Measurements from ENCODE around the gene NDUFB3. TPM values are rescaled to one million over a fixed set of nuclear protein-coding genes. Genes with fewer than 3 reads are reported as not detected.

NDUFB3 gene
- total and polyA plus RNA-seq, 2 donors from 2014 or later = 101 to 309 TPM

DNA sequence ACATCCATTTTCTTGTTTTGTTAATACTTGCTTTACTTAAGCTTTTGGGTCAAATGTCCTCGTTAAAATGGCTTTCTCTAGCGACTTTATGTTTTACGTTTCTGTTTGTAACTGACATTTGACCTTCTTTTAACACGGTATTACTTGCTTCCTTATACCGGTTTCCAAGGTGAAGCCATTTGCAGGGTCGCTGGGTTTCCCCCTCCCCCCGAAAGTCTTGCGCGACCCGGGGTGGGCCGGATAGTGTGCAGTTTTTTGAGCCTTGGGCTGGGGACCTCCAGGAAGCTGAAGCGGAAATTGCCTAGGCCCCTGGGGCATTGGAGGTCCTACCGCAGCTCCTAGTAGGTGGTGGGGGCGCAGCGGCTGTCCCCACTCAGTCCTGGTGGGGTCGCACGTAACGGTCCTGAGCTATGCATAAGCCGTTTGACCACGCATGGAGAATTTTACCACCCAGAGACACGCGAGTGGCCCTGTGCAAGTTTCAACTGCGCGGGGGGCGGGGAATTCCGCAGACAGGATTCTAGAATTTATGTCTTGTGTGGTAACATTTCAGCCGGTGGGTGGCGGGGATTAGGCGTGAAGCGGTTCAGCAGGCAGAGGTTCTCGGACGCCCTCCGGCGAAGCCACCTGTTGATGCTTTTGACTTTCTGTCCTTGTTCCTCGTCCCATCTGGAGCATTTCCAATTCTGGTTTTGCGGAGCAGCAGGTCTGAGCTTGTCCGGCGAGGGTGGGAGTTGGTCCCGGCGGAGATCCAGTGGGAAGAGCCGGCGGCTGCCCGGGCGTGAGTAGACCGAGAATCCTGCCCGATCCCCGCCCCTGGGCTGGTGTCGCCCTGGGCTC, 46.5 kb downstream of the NDUFB3 start:
- FAIRE-seq (no peak), DNase-seq (peak; percentile 91 to 97 (median 93))
- TF ChIP-seq, protein P1, sequence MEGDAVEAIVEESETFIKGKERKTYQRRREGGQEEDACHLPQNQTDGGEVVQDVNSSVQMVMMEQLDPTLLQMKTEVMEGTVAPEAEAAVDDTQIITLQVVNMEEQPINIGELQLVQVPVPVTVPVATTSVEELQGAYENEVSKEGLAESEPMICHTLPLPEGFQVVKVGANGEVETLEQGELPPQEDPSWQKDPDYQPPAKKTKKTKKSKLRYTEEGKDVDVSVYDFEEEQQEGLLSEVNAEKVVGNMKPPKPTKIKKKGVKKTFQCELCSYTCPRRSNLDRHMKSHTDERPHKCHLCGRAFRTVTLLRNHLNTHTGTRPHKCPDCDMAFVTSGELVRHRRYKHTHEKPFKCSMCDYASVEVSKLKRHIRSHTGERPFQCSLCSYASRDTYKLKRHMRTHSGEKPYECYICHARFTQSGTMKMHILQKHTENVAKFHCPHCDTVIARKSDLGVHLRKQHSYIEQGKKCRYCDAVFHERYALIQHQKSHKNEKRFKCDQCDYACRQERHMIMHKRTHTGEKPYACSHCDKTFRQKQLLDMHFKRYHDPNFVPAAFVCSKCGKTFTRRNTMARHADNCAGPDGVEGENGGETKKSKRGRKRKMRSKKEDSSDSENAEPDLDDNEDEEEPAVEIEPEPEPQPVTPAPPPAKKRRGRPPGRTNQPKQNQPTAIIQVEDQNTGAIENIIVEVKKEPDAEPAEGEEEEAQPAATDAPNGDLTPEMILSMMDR (IDR thresholded peaks at IDR 0.05; ENCODE audit: borderline replicate concordance, extremely low read depth, insufficient read depth) = peak; percentile 38
- Histone ChIP-seq H3K9me3 (ENCODE audit: control insufficient read depth in 2 of 3, insufficient read depth in 1 of 3, low read length in 3 of 3) (no peaks in the 10 kb centered on the region), H3K36me3 (ENCODE audit: control insufficient read depth in 2 of 3, insufficient read depth in 3 of 3, low read length in 3 of 3) (peaks cover 0 to 5% (median 0%) of the 10 kb centered on the region in 3 donors), H3K4me1 (ENCODE audit: control insufficient read depth in 2 of 3, insufficient read depth in 2 of 3, low read depth in 1 of 3, low read length in 3 of 3) (peaks cover 0 to 28% (median 17%) of the 10 kb centered on the region in 3 donors), H3K27ac (ENCODE audit: low read depth in 2 of 2, low read length in 2 of 2) (peak overlapping the region; percentile 99), H3K9ac (ENCODE audit: low read length in 3 of 3) (peak overlapping the region; percentile 57 to 87 (median 63)), H3K27me3 (ENCODE audit: control insufficient read depth, insufficient read depth, low read length) (no peaks in the 10 kb centered on the region), H3K4me3 (ENCODE audit: low read length in 3 of 3) (peak overlapping the region; percentile 75 to 87 (median 76))
- intact Hi-C loops (cut with DNase I) = no loop called here

DNA sequence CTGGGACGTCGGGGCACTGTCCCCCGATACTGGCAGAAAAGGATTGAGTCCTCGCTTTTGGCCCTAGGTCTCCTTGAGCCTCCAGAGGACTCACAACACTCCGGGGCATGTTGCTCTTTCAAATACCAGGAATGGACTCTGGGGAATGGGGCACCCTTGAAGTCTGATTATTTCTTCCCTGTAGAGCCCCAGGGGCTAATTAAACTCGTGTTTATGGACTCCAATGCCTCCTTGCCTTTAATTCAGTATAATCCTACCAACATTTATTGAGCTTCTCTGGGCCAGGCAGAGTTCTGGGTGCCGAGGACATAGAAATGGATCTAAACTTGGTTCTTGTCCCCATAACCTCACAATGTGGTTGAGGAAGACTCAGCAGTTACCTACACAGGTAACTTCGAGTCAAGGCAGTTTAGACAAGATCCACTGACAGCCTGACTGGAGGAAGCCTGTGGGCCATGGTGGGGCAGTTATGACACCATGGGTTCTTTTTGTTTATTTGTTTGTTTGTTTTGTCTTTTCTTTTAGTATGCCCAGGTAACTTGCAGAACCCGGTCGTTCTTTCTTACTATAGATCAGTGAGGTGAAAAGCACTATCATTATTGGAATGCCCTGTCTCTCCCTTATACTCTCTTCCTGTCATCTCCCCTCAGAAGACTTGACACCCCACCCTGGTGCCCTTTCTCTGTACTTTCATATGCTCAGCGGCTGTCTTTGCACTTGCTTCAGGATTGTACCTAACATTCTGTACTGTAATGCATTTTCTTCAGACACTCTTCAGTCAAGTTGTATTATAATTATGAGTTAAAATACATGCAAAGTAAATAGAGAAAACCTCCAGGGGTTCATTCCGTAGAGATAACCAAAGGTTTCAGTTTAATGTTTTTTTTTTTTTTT, 47.4 kb downstream of the NDUFB3 start:
- DNase-seq (peak in 2 of 5 donors; percentile 77 to 79), FAIRE-seq (no peak)
- peak overlapping the region; percentile 57 to 87 (median 63) for H3K9ac ChIP-seq (ENCODE audit: low read length in 3 of 3)
- H3K4me1 ChIP-seq (ENCODE audit: control insufficient read depth in 2 of 3, insufficient read depth in 2 of 3, low read depth in 1 of 3, low read length in 3 of 3) = peaks cover 0 to 36% (median 24%) of the 10 kb centered on the region in 3 donors
- H3K4me3 ChIP-seq (ENCODE audit: low read length in 3 of 3) = peak overlapping the region; percentile 75 to 87 (median 76)
- H3K36me3 ChIP-seq (ENCODE audit: control insufficient read depth in 2 of 3, insufficient read depth in 3 of 3, low read length in 3 of 3) = peaks cover 0 to 5% (median 0%) of the 10 kb centered on the region in 3 donors
- peak overlapping the region; percentile 99 for H3K27ac ChIP-seq (ENCODE audit: low read depth in 2 of 2, low read length in 2 of 2)
- H3K27me3 ChIP-seq (ENCODE audit: control insufficient read depth, insufficient read depth, low read length) = no peaks in the 10 kb centered on the region
- TF ChIP-seq, protein P1 (IDR thresholded peaks at IDR 0.05; ENCODE audit: borderline replicate concordance, extremely low read depth, insufficient read depth) = no peak
- intact Hi-C loops (cut with DNase I) = no loop called here
- no peaks in the 10 kb centered on the region for H3K9me3 ChIP-seq (ENCODE audit: control insufficient read depth in 2 of 3, insufficient read depth in 1 of 3, low read length in 3 of 3)

DNA sequence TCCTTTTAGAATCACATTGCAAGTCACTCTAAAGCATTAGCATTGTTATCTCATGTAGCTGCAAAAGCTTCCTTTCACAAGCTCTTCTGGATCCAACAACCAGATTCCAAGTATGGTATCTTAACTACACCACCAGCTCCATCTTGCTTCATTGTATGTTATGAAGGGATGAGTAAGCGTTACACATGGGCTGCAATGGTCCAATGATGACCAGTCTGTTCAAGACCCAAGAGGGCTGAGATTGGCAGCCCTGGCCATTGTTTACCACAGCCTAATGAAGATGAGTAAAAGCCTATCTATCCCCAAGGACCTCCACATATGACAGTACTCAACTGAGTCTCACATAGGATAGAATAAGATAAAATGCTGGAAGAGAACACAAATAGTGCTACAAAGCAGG, 50.5 kb downstream of the NDUFB3 start:
- H3K9me3 ChIP-seq (ENCODE audit: control insufficient read depth in 2 of 3, insufficient read depth in 1 of 3, low read length in 3 of 3) = no peaks in the 10 kb centered on the region
- no peak overlapping the region for H3K9ac ChIP-seq (ENCODE audit: low read length in 3 of 3)
- DNase-seq (no peak), FAIRE-seq (no peak)
- peaks cover 0 to 5% (median 0%) of the 10 kb centered on the region in 3 donors for H3K36me3 ChIP-seq (ENCODE audit: control insufficient read depth in 2 of 3, insufficient read depth in 3 of 3, low read length in 3 of 3)
- peaks cover 0 to 66% (median 48%) of the 10 kb centered on the region in 3 donors for H3K4me1 ChIP-seq (ENCODE audit: control insufficient read depth in 2 of 3, insufficient read depth in 2 of 3, low read depth in 1 of 3, low read length in 3 of 3)
- TF ChIP-seq, protein P1 (IDR thresholded peaks at IDR 0.05; ENCODE audit: borderline replicate concordance, extremely low read depth, insufficient read depth) = no peak
- intact Hi-C loops (cut with DNase I) = no loop called here
- peak overlapping the region; percentile 12 to 93 for H3K27ac ChIP-seq (ENCODE audit: low read depth in 2 of 2, low read length in 2 of 2)
- peak overlapping the region in 2 of 3 donors; percentile 16 to 87 for H3K4me3 ChIP-seq (ENCODE audit: low read length in 3 of 3)
- H3K27me3 ChIP-seq (ENCODE audit: control insufficient read depth, insufficient read depth, low read length) = no peaks in the 10 kb centered on the region
